HEK293 (cell line): ENCODE results near the gene DPYSL4.

Source experiments
- CTCF ChIA-PET: fragments of 350-600 bp; formaldehyde crosslinking; extraction: SDS; loops from one replicate; lab custom pipeline; 2021; ENCODE audit warnings: antibody characterized with exemption; lab: Yijun Ruan, JAX
- POLR2A ChIA-PET: fragments of 300-600 bp; formaldehyde crosslinking; extraction: SDS; loops from one replicate; lab custom pipeline; 2020; ENCODE audit warnings: antibody characterized with exemption, inconsistent platforms; lab: Yijun Ruan, JAX
- H3K27ac ChIP-seq: fragments of 200-500 bp; sonication (Bioruptor generic); 2 replicates; pipeline ENCODE4 v1.5.1; 2014; ENCODE audit warnings: low read depth, low read length, control low read depth, inconsistent platforms; ENCODE audit errors: extremely low read depth
- H3K36me3 ChIP-seq, 2 experiments: fragments of 200-500 bp in 1 of 2; sonication (Bioruptor generic) in 1 of 2; 1 replicate in 1 of 2; 2 replicates in 1 of 2; pipeline ENCODE4 v1.5.1; 2014 to 2017; ENCODE audit warnings: inconsistent platforms in 2 of 2, low read length in 2 of 2; ENCODE audit not compliant: control insufficient read depth in 2 of 2, insufficient read depth in 1 of 2
- H3K4me1 ChIP-seq: fragments of 200-500 bp; sonication (Bioruptor generic); 2 replicates; pipeline ENCODE4 v1.5.1; 2014; ENCODE audit warnings: mild to moderate bottlenecking, low read length, inconsistent platforms; ENCODE audit not compliant: control insufficient read depth, insufficient read depth
- H3K4me3 ChIP-seq: 2 replicates; pipeline ENCODE4 v1.5.1; 2011; ENCODE audit warnings: low read depth, mild to moderate bottlenecking, control low read depth, low read length, moderate library complexity
- H3K9me3 ChIP-seq: fragments of 200-500 bp; sonication (Bioruptor generic); 2 replicates; pipeline ENCODE4 v1.5.1; 2014; ENCODE audit warnings: low read depth, low read length, inconsistent platforms; ENCODE audit not compliant: control insufficient read depth, insufficient read depth
- ZNF10 ChIP-seq: fragments of 450-650 bp; formaldehyde crosslinking; IDR thresholded peaks from 2 replicates; pipeline ENCODE4 v1.5.1; 2017; ENCODE audit warnings: missing biosample characterization, missing genetic modification characterization
- ZNF391 ChIP-seq: fragments of 450-650 bp; formaldehyde crosslinking; IDR thresholded peaks from 2 replicates; pipeline ENCODE4 v1.5.1; 2016; ENCODE audit warnings: low read depth, missing biosample characterization, missing genetic modification characterization, borderline replicate concordance
- ZNF658 ChIP-seq: fragments of 450-650 bp; formaldehyde crosslinking; IDR thresholded peaks from 2 replicates; pipeline ENCODE4; 2016; ENCODE audit warnings: missing biosample characterization, missing genetic modification characterization
- ZNF792 ChIP-seq: fragments of 450-650 bp; formaldehyde crosslinking; IDR thresholded peaks from 2 replicates; pipeline ENCODE4 v1.5.1; 2016; ENCODE audit warnings: missing biosample characterization, missing genetic modification characterization
- TF ChIP-seq, protein P1 (sequence below): fragments of 450-650 bp; formaldehyde crosslinking; IDR thresholded peaks from 2 replicates; pipeline ENCODE4; 2016; ENCODE audit warnings: missing biosample characterization, missing genetic modification characterization
- TF ChIP-seq, protein P2 (sequence below): fragments of 450-650 bp; formaldehyde crosslinking; IDR thresholded peaks from 2 replicates; pipeline ENCODE4 v1.5.1; 2016; ENCODE audit warnings: missing biosample characterization, missing genetic modification characterization
- TF ChIP-seq, protein P3 (sequence below): fragments of 450-650 bp; formaldehyde crosslinking; IDR thresholded peaks from 2 replicates; pipeline ENCODE4 v1.5.1; 2016; ENCODE audit warnings: missing biosample characterization, missing genetic modification characterization
- TF ChIP-seq, protein P4 (sequence below): fragments of 450-650 bp; formaldehyde crosslinking; IDR thresholded peaks from 2 replicates; pipeline ENCODE4 v1.5.1; 2017; ENCODE audit warnings: missing biosample characterization, missing genetic modification characterization
- TF ChIP-seq, protein P5 (sequence below): fragments of 450-650 bp; formaldehyde crosslinking; IDR thresholded peaks from 2 replicates; pipeline ENCODE4 v1.5.1; 2017; ENCODE audit warnings: missing biosample characterization, missing genetic modification characterization
- TF ChIP-seq, protein P6 (sequence below): fragments of 450-650 bp; formaldehyde crosslinking; IDR thresholded peaks from 2 replicates; pipeline ENCODE4 v1.5.1; 2016; ENCODE audit warnings: missing biosample characterization, missing genetic modification characterization
- TF ChIP-seq, protein P7 (sequence below): fragments of 450-650 bp; formaldehyde crosslinking; IDR thresholded peaks from 2 replicates; pipeline ENCODE4 v1.5.1; 2017; ENCODE audit warnings: missing biosample characterization, missing genetic modification characterization

The DPYSL4 gene

DNA sequence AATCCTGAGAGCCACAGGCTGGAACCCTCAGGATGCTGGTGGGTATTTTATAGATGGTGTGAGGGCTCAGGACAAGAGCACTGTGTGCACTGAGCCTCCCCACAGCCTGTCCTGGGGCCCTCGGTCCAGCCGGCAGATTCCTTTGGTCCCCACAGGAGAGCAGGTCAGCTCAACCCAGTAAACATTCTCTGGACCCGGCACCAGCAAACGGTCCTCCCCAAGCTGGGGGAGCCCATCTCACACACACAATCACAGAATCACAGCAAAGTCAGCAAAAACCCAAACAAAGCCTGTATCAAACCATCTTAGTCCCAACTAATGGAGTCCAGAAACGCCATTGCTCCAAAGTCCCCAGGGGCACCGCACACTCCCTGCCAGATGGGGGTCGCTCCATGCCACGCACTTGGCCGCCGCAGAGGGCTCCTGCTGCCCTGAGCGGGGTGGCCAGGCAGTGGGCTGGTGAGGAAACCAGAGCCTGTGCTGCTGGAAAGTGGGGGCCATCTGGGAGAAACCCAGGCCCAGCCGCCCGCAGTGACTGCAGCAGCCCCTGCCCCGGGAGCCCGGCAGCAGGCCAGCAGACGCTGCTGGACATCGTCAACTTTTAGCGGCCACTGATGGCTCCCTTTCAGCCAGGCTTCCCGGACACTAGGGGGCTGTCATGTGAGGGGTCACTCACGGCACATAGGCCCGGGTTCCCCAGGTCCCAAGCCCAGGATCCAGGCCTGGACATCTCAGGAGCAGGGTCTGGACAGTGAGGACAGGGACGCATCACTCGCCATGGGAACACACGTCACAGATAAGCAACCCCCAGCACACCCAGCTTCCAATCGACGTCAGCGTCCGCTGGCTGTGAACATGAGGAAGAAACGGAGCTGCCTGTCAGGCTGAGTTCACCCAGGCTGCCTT, 52.6 kb downstream of the DPYSL4 start (continued):
- TF ChIP-seq, protein P1, sequence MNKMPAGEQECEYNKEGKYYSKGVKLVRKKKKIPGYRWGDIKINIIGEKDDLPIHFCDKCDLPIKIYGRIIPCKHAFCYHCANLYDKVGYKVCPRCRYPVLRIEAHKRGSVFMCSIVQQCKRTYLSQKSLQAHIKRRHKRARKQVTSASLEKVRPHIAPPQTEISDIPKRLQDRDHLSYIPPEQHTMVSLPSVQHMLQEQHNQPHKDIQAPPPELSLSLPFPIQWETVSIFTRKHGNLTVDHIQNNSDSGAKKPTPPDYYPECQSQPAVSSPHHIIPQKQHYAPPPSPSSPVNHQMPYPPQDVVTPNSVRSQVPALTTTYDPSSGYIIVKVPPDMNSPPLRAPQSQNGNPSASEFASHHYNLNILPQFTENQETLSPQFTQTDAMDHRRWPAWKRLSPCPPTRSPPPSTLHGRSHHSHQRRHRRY: no peak
- TF ChIP-seq, protein P2, sequence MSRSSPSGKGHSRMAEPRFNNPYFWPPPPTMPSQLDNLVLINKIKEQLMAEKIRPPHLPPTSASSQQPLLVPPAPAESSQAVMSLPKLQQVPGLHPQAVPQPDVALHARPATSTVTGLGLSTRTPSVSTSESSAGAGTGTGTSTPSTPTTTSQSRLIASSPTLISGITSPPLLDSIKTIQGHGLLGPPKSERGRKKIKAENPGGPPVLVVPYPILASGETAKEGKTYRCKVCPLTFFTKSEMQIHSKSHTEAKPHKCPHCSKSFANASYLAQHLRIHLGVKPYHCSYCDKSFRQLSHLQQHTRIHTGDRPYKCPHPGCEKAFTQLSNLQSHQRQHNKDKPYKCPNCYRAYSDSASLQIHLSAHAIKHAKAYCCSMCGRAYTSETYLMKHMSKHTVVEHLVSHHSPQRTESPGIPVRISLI: no peak
- TF ChIP-seq, protein P3, sequence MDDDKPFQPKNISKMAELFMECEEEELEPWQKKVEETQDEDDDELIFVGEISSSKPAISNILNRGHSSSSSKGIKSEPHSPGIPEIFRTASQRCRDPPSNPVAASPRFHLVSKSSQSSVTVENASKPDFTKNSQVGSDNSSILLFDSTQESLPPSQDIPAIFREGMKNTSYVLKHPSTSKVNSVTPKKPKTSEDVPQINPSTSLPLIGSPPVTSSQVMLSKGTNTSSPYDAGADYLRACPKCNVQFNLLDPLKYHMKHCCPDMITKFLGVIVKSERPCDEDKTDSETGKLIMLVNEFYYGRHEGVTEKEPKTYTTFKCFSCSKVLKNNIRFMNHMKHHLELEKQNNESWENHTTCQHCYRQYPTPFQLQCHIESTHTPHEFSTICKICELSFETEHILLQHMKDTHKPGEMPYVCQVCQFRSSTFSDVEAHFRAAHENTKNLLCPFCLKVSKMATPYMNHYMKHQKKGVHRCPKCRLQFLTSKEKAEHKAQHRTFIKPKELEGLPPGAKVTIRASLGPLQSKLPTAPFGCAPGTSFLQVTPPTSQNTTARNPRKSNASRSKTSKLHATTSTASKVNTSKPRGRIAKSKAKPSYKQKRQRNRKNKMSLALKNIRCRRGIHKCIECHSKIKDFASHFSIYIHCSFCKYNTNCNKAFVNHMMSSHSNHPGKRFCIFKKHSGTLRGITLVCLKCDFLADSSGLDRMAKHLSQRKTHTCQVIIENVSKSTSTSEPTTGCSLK (tag by site-specific recombination): no peak
- TF ChIP-seq, protein P4, sequence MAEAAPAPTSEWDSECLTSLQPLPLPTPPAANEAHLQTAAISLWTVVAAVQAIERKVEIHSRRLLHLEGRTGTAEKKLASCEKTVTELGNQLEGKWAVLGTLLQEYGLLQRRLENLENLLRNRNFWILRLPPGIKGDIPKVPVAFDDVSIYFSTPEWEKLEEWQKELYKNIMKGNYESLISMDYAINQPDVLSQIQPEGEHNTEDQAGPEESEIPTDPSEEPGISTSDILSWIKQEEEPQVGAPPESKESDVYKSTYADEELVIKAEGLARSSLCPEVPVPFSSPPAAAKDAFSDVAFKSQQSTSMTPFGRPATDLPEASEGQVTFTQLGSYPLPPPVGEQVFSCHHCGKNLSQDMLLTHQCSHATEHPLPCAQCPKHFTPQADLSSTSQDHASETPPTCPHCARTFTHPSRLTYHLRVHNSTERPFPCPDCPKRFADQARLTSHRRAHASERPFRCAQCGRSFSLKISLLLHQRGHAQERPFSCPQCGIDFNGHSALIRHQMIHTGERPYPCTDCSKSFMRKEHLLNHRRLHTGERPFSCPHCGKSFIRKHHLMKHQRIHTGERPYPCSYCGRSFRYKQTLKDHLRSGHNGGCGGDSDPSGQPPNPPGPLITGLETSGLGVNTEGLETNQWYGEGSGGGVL (tag by site-specific recombination): no peak
- TF ChIP-seq ZNF658 (tag by site-specific recombination): no peak

DNA sequence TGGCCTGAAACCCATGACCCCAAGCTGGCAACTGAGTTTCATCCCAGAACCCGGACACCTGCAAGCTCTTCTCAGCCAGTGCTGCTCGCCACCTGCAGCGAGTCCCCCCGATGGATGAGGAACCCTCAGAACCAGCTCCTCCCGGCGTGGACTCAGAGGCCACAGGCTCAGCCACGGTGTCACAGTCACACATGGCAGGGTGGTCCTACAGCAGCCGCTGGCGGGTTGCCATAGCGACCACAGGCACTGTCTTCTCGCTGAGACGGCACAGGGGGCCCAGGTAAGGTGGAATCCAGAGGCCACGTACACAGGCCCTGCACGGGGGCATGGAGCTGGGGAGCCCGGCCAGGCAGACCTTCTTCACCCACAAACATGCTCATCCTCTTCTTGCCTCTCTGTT, 53.4 kb downstream of the DPYSL4 start:
- H3K9me3 ChIP-seq: no peaks in the 10 kb centered on the region
- POLR2A ChIA-PET: interaction anchor here (0.6 kb wide), 1 partner anchor 68 kb away, joined by 4 read pairs; the partner anchor contains the start of gene STK32C
- no peaks in the 10 kb centered on the region for H3K36me3 ChIP-seq
- no peak overlapping the region for H3K27ac ChIP-seq
- TF ChIP-seq ZNF10 (tag by site-specific recombination): no peak
- TF ChIP-seq, protein P5, sequence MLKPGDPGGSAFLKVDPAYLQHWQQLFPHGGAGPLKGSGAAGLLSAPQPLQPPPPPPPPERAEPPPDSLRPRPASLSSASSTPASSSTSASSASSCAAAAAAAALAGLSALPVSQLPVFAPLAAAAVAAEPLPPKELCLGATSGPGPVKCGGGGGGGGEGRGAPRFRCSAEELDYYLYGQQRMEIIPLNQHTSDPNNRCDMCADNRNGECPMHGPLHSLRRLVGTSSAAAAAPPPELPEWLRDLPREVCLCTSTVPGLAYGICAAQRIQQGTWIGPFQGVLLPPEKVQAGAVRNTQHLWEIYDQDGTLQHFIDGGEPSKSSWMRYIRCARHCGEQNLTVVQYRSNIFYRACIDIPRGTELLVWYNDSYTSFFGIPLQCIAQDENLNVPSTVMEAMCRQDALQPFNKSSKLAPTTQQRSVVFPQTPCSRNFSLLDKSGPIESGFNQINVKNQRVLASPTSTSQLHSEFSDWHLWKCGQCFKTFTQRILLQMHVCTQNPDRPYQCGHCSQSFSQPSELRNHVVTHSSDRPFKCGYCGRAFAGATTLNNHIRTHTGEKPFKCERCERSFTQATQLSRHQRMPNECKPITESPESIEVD (tag by site-specific recombination): no peak
- TF ChIP-seq, protein P6, sequence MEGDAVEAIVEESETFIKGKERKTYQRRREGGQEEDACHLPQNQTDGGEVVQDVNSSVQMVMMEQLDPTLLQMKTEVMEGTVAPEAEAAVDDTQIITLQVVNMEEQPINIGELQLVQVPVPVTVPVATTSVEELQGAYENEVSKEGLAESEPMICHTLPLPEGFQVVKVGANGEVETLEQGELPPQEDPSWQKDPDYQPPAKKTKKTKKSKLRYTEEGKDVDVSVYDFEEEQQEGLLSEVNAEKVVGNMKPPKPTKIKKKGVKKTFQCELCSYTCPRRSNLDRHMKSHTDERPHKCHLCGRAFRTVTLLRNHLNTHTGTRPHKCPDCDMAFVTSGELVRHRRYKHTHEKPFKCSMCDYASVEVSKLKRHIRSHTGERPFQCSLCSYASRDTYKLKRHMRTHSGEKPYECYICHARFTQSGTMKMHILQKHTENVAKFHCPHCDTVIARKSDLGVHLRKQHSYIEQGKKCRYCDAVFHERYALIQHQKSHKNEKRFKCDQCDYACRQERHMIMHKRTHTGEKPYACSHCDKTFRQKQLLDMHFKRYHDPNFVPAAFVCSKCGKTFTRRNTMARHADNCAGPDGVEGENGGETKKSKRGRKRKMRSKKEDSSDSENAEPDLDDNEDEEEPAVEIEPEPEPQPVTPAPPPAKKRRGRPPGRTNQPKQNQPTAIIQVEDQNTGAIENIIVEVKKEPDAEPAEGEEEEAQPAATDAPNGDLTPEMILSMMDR (tag by site-specific recombination): no peak
- no peak for TF ChIP-seq ZNF792 (tag by site-specific recombination)
- TF ChIP-seq, protein P7, sequence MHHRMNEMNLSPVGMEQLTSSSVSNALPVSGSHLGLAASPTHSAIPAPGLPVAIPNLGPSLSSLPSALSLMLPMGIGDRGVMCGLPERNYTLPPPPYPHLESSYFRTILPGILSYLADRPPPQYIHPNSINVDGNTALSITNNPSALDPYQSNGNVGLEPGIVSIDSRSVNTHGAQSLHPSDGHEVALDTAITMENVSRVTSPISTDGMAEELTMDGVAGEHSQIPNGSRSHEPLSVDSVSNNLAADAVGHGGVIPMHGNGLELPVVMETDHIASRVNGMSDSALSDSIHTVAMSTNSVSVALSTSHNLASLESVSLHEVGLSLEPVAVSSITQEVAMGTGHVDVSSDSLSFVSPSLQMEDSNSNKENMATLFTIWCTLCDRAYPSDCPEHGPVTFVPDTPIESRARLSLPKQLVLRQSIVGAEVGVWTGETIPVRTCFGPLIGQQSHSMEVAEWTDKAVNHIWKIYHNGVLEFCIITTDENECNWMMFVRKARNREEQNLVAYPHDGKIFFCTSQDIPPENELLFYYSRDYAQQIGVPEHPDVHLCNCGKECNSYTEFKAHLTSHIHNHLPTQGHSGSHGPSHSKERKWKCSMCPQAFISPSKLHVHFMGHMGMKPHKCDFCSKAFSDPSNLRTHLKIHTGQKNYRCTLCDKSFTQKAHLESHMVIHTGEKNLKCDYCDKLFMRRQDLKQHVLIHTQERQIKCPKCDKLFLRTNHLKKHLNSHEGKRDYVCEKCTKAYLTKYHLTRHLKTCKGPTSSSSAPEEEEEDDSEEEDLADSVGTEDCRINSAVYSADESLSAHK (tag by site-specific recombination): no peak
- TF ChIP-seq ZNF391 (tag by site-specific recombination): no peak
- H3K4me1 ChIP-seq: no peaks in the 10 kb centered on the region
- H3K4me3 ChIP-seq: no peak overlapping the region
- CTCF ChIA-PET: no interaction called here
